Subcutaneous abdominal adipose tissue (tissue), 5 donors: ENCODE measurements around the gene SYNE4.

Experiments
- H3K27ac ChIP-seq: one replicate; pipeline ENCODE4 v1.7.0; 2013; ENCODE audit warnings: low read depth, mild to moderate bottlenecking, inconsistent platforms, low read length, moderate library complexity
- H3K27me3 ChIP-seq, 5 donors: one replicate each; pipeline ENCODE4 v1.7.0; 2013; ENCODE audit warnings: low read length in 5 of 5, inconsistent platforms in 1 of 5; ENCODE audit not compliant: control insufficient read depth in 5 of 5, insufficient read depth in 4 of 5
- H3K36me3 ChIP-seq, 5 donors: one replicate each; pipeline ENCODE4 v1.7.0; 2013; ENCODE audit warnings: low read length in 5 of 5; ENCODE audit not compliant: control insufficient read depth in 5 of 5, insufficient read depth in 5 of 5
- H3K4me1 ChIP-seq, 5 donors: one replicate each; pipeline ENCODE4 v1.7.0; 2013; ENCODE audit warnings: low read length in 5 of 5, mild to moderate bottlenecking in 3 of 5, moderate library complexity in 1 of 5; ENCODE audit not compliant: control insufficient read depth in 5 of 5, insufficient read depth in 5 of 5
- H3K4me3 ChIP-seq, 5 donors: one replicate each; pipeline ENCODE4 v1.7.0; 2013; ENCODE audit warnings: low read length in 5 of 5, low read depth in 1 of 5
- H3K9ac ChIP-seq, 5 donors: one replicate each; pipeline ENCODE4 v1.7.0; 2013; ENCODE audit warnings: low read length in 5 of 5, mild to moderate bottlenecking in 4 of 5, moderate library complexity in 3 of 5
- H3K9me3 ChIP-seq, 5 donors: one replicate each; pipeline ENCODE4 v1.7.0; 2013; ENCODE audit warnings: low read length in 5 of 5; ENCODE audit not compliant: control insufficient read depth in 5 of 5
- donor health status: healthy.
- donor health status: healthy.
- donor health status: healthy.
- donor health status: healthy.
- donor health status: healthy.

SYNE4 gene

DNA sequence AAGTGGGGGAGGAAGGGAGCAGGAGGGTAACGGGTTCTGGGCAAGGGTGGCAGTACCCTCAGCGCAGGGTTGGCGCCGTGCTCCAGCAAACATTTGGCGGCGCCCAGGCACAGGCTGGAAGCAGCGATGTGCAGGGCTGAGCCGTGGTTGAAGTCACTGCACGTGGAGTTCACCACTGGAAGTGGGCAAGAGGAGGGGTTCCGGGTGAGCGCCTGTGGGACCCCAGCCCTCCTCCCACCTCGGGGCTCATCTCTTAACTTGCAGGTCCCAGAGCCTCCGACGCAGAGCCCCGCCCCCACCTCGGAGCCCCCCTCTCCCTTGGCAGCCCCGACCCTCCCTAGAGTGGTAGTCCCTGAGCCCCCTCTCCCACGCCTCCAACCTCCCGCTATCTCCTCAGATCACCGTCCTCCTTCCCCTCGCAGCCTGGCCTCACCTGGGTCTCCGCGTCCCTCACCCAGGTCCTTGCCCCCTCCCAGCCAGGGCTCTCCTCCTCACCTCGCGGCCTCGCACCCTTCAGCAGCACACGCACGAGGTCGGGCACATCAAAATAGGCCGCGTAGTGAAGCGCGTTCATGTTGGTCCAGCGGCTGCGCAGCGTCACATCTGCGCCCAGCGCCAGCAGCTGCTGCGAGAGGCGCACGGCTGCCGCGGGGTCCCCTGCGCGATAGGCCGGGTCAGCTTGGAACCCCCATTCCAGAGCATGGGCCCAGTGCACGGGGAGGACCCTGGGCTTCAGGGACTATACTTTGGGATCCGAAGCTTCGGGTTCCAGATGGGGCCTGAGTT lies 17.7 kb upstream of the SYNE4 start:
- no peak overlapping the region for H3K27ac ChIP-seq
- peaks cover 0 to 39% (median 21%) of the 10 kb centered on the region in 5 donors for H3K36me3 ChIP-seq

DNA sequence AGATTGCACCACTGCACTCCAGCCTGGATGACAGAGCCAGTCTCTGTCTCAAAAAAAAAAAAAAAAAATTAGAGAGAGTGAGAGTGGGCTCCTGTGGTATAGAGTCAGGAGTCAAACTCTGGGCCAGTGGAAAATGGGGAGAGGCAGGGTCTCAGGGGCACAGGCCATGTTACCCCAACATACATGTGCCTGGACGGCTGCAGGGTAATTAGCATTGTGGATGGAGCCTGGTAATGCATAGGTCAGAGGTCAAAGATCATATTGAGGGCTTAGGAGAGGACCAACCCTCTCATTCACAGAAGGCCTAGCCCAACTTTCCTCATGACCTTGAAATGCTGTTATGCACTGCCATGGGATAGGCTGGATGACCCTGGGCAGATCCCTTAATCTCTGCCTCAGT lies 16.9 kb upstream of the SYNE4 start:
- Histone ChIP-seq H3K4me1 (peaks cover 0 to 1% (median 0%) of the 10 kb centered on the region in 5 donors), H3K27me3 (no peaks in the 10 kb centered on the region), H3K9me3 (no peaks in the 10 kb centered on the region), H3K4me3 (no peak overlapping the region), H3K9ac (no peak overlapping the region), H3K27ac (no peak overlapping the region), H3K36me3 (peaks cover 0 to 39% (median 21%) of the 10 kb centered on the region in 5 donors)

More for the DNA sequence above, 17.7 kb upstream of the SYNE4 start:
- no peak overlapping the region for H3K9ac ChIP-seq
- H3K4me3 ChIP-seq: no peak overlapping the region
- H3K27me3 ChIP-seq: no peaks in the 10 kb centered on the region
- no peaks in the 10 kb centered on the region for H3K9me3 ChIP-seq
- peaks cover 0 to 6% (median 2%) of the 10 kb centered on the region in 5 donors for H3K4me1 ChIP-seq

DNA sequence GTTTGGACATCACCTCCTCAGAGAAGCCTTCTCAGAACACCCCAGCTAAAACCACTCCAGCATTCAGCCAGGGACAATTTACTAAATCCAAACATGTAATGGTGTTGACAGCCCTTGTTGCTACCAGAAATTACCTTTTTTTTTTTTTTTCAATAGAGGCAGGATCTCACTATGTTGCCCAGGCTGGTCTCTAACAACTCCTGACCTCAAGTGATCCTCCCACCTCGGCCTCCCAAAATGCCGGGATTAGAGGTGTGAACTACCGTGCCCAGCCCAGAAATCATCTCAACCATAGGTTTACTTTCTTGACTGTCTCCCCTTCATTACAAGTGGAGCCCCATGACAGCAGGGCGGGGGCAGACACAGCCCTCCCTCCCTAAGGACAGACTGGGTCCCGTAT lies 14.8 kb upstream of the SYNE4 start:
- H3K27ac ChIP-seq: no peak overlapping the region
- H3K9me3 ChIP-seq: no peaks in the 10 kb centered on the region
- no peak overlapping the region for H3K9ac ChIP-seq
- no peak overlapping the region for H3K4me3 ChIP-seq
- H3K4me1 ChIP-seq: no peaks in the 10 kb centered on the region
- no peaks in the 10 kb centered on the region for H3K27me3 ChIP-seq
- H3K36me3 ChIP-seq: peaks cover 0 to 43% (median 21%) of the 10 kb centered on the region in 5 donors

DNA sequence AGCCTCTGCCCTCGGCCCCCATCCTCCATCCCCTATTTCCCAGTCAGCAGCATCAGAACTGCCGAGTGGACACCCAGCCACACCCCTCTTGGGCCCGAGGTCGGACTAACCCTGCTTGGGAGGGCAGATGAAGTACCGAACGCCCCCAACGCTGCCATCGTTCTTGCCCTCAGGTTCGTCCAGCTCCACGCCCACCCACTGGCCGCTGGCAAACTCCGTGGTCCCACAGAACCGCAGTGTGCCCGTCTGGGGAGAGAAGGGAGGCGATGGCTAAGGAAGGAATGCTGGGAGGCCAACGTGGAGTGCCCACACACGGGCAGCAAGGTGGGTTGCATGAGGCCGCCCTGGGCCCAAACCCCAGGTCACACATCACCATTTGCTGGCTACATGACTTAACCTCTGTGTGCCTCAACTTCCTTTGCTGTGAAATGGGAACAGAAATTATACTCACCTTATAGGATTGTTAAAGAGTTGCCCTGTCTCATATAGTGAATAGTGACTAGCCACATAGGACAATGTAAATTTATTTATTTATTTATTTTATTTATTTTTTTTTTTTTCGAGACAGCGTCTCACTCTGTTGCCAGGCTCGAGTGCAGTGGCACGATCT lies 10.6 kb upstream of the SYNE4 start:
- no peak overlapping the region for H3K4me3 ChIP-seq
- peaks cover 0 to 37% (median 19%) of the 10 kb centered on the region in 5 donors for H3K36me3 ChIP-seq
- no peak overlapping the region for H3K27ac ChIP-seq

DNA sequence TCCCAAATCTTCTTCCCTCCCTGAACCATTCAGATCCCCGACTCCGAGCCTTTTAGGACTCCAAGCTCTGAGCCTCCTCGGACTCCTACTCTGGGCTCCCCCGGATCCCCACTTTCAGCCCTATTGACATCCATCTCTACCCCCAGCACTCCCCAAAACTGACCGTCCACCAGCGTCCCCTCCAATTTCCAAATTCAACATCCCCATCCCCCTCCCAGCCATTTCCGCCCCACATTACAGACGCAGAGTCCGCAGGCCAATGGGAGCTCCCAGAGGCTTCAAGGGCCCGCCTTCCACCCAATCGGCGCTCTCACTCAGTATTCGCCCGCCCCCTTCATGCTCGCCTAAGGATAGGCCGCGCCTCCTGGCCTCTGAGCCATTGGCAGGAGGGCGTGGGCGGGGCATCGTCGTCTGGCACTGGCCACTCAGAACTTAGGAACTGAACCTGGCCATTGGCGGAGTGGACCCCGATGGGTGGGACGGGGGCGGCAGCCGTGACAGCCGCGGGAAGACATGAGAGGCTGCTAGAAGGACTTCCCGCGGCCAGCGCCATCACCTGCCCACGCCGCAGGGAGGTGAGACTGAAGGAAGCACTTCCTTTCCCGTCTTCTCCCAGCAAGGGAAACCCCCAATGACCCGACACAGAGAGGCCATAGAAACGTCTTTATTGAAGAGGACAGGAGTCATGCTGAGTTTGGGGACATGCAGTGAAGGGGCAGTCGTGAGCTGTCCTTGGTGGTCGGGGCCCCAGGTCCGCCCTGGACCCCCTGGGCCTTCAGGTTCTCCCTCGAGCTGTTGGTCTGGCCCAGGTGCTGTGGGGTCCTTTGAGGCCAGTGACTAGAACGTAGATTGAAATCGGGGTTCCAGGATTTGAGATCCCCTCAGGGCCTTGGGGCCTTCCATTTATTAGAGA lies 5.7 kb upstream of the SYNE4 start, which contains the start of gene ALKBH6:
Gene ALKBH6, minus strand, starts transcription at position 202 of the 913 bp plus-strand sequence. CDS start 816 bp downstream, outside the sequence.
- peak within 1 kb of the TSS; percentile 57 for H3K27ac ChIP-seq
- no peaks in the 10 kb centered on the region for H3K27me3 ChIP-seq
- H3K36me3 ChIP-seq: peaks cover 0 to 21% (median 10%) of the 10 kb centered on the region in 5 donors
- H3K9ac ChIP-seq: peak within 1 kb of the TSS; percentile 73 to 85 (median 81)
- H3K4me1 ChIP-seq: peaks cover 4 to 26% (median 21%) of the 10 kb centered on the region in 5 donors
- H3K9me3 ChIP-seq: no peaks in the 10 kb centered on the region
- peak within 1 kb of the TSS; percentile 74 to 93 (median 89) for H3K4me3 ChIP-seq

More for the DNA sequence above, 10.6 kb upstream of the SYNE4 start:
- H3K9me3 ChIP-seq: no peaks in the 10 kb centered on the region
- H3K4me1 ChIP-seq: peaks cover 0 to 6% (median 6%) of the 10 kb centered on the region in 5 donors
- no peaks in the 10 kb centered on the region for H3K27me3 ChIP-seq
- no peak overlapping the region for H3K9ac ChIP-seq

DNA sequence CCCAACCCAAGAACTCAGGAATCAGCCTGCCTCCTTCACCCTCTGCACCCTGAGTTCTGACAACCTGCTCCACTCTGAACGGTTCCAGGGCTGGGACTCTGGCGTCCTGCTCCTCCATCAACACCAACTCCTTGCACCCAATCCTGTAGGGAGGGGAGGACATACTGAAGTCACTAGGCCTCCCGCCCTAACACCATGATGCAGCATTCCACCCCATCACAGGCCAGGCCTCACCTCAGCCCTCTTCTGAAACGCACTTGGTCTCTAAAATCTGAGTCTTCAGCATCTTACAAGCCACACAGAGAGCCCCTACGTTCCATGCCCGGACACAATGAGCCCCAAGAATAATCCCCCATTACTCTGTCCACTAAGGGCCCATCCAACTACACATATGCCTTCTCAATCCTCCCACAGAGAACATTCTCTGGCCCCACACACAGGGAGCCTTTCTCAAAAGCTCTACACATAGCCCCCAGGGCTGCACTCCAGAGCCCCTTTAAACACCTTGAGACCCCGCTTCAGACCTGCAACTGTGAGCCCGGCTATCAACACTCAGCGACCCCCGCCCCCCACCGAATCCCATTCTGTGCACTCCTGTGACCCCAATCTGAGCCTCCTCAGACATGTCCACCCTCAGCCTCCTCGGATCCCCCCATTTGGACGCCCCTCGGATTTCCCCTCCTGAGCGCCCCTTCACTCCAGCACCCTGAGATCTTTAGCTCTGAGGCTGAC lies 4.8 kb upstream of the SYNE4 start:
- peaks cover 0 to 18% (median 10%) of the 10 kb centered on the region in 5 donors for H3K36me3 ChIP-seq
- peak overlapping the region; percentile 73 to 85 (median 81) for H3K9ac ChIP-seq
- H3K4me3 ChIP-seq: peak overlapping the region; percentile 74 to 93 (median 89)
- H3K27me3 ChIP-seq: no peaks in the 10 kb centered on the region
- H3K27ac ChIP-seq: peak overlapping the region; percentile 57
- peaks cover 4 to 34% (median 28%) of the 10 kb centered on the region in 5 donors for H3K4me1 ChIP-seq
- H3K9me3 ChIP-seq: no peaks in the 10 kb centered on the region

DNA sequence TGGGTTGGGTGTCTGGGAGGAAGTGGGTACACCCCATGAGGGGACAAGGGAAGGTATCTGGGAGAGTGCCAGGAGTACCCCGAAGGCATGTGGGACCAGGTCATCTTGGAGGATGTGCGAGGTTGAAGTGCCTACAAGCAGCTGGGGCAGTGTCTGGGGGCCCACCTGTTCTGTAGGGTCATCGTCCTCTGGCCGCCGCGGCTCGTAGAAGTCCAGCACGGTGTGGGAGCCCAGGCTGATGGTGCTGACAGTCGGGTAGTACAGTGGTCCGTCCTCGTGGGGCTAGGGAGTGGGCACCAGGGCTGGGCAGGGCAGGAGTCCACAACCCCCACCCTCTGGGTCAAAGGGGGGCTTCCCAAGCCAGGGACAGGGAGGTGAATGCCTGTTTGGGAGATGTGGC lies 1.8 kb upstream of the SYNE4 start:
- no peak overlapping the region for H3K9ac ChIP-seq
- no peaks in the 10 kb centered on the region for H3K36me3 ChIP-seq
- peaks cover 4 to 35% (median 28%) of the 10 kb centered on the region in 5 donors for H3K4me1 ChIP-seq
- H3K9me3 ChIP-seq: no peaks in the 10 kb centered on the region
- H3K4me3 ChIP-seq: no peak overlapping the region
- no peak overlapping the region for H3K27ac ChIP-seq
- no peaks in the 10 kb centered on the region for H3K27me3 ChIP-seq

DNA sequence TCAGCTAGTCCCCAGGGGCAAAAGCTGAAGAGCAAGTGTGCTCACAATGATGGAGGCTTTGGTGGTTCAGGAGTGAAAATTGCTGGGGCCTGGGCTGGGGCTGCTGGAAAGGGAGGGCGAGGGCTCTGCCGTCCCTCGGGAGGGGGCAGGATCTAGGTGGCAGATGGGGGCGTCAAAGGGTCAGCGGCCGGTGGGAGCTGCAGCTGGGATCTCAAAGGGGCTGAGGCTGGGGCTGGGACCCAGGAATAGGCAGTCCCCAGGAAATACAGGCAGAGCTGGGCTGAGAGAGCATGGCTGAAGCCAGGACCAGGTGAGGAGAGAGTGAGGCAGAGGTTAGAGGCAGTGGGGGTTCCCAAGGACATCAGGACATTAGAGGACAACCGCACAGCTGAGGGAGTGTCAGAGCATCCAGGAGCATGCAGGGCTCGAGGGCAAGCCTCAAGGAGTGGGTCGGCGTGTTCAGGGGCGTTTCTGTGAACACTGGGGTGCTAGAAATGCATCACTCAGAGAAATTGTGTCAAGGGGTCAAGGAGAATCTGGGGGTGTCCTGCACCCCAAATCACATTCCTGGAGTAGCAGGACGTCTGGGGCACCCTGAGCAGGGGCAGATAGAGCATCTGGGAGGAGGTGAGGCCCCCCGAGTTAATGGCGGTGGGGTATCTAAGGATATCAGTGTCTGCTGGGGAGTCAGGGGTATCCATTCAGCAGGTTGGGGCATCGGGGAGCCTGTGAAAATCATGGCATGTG lies 1.2 kb upstream of the SYNE4 start:
- Histone ChIP-seq H3K36me3 (no peaks in the 10 kb centered on the region), H3K9me3 (no peaks in the 10 kb centered on the region), H3K27ac (no peak overlapping the region), H3K27me3 (no peaks in the 10 kb centered on the region), H3K4me3 (peak overlapping the region in 4 of 5 donors; percentile 48 to 61 (median 49)), H3K4me1 (peaks cover 4 to 34% (median 28%) of the 10 kb centered on the region in 5 donors), H3K9ac (peak overlapping the region in 1 of 5 donors; percentile 44)
